ENCODE results near the gene BDKRB2. TPM values are rescaled to one million over a fixed set of nuclear protein-coding genes. Genes with fewer than 3 reads are reported as not detected.

BDKRB2 gene
- total RNA-seq, 6 experiments from 2014 or later: 5.8 to 11.2 (median 9.1) TPM

GRCh38 chr14:96164861-96165490 lies 39.7 kb upstream of the BDKRB2 start:
- TF ChIP-seq CTCF (IDR thresholded peaks at IDR 0.05): no peak
- no peaks in the 10 kb centered on the region for H3K36me3 Mint-ChIP-seq (ENCODE audit: low read depth)
- H3K27me3 Mint-ChIP-seq (ENCODE audit: insufficient read depth): peaks cover 3% of the 10 kb centered on the region; the same call in 1 of the 2 replicates
- no peak for DNase-seq
- H3K4me3 Mint-ChIP-seq: no peak overlapping the region
- no peaks in the 10 kb centered on the region for H3K9me3 Mint-ChIP-seq
- H3K27ac Mint-ChIP-seq: no peak overlapping the region
- peaks cover 64% of the 10 kb centered on the region for H3K4me1 Mint-ChIP-seq (ENCODE audit: low read depth)

DNA sequence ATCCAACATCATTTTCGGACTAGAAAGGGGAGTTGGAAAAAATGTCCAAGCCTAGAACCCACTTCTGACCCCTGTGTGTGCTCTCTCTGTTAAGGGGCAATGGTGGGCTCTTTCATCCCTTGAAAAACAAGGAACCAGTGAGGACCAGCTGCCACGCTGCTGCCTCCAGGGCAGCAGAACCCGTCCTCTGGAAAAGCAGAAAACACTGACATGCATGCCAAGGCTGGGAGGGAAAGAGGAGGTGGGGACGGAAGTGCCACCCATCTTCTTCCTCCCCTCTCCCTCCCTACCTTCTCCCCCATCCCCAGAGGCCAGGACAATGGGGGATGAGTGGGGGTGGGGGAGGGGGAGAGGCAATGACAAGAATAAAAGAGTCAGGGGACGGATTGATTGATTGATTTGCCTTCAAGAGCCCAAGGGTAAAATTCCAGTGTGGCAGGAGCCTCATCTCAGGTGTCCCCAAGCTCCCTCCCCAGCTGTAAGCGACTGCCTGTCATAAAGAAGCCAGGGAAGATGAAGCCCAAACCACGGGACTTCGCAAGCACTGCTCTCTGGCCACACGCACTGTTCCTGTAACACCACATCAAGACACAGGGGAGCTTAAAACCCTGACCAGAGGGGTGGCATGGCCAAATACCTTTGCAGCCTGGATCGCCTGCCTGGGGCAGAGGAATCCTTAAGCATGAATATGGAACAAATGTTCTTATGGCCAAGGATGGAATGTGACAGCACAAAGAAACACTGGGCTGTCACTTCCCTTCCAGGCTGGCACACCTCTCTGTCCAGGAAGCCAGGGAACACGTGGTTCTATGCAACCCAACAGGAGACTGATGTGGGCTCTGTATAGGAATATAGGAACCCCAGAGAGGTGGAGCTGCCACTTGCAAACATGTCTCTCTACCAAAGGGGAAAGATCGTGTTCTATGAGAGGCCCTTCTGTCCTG lies 38.9 kb upstream of the BDKRB2 start:
- Mint-ChIP-seq H3K27me3 (ENCODE audit: insufficient read depth) (peaks cover 7% of the 10 kb centered on the region; the same call in 1 of the 2 replicates), H3K9me3 (no peaks in the 10 kb centered on the region), H3K27ac (peak overlapping the region; percentile 77; the same call in 1 of the 2 replicates), H3K36me3 (ENCODE audit: low read depth) (no peaks in the 10 kb centered on the region), H3K4me3 (no peak overlapping the region), H3K4me1 (ENCODE audit: low read depth) (peaks cover 64% of the 10 kb centered on the region)
- no peak for DNase-seq
- no peak for TF ChIP-seq CTCF (IDR thresholded peaks at IDR 0.05)

- no peak for TF ChIP-seq CTCF (IDR thresholded peaks at IDR 0.05)
- Mint-ChIP-seq H3K4me1 (ENCODE audit: low read depth) (peaks cover 63% of the 10 kb centered on the region), H3K4me3 (no peak overlapping the region), H3K9me3 (no peaks in the 10 kb centered on the region), H3K27ac (peak overlapping the region; percentile 77), H3K36me3 (ENCODE audit: low read depth) (no peaks in the 10 kb centered on the region), H3K27me3 (ENCODE audit: insufficient read depth) (peaks cover 7% of the 10 kb centered on the region; the same call in 1 of the 2 replicates)
- DNase-seq: no peak
Observed at GRCh38 chr14:96166461-96167223, 38.0 kb upstream of the BDKRB2 start.

GRCh38 chr14:96167224-96168148 lies 37.2 kb upstream of the BDKRB2 start:
- peak; percentile 90 for DNase-seq
- Mint-ChIP-seq H3K9me3 (no peaks in the 10 kb centered on the region), H3K27ac (peak overlapping the region; percentile 77), H3K4me3 (no peak overlapping the region; the same call in 1 of the 2 replicates), H3K27me3 (ENCODE audit: insufficient read depth) (peaks cover 11% of the 10 kb centered on the region), H3K4me1 (ENCODE audit: low read depth) (peaks cover 54% of the 10 kb centered on the region), H3K36me3 (ENCODE audit: low read depth) (no peaks in the 10 kb centered on the region)
- no peak for TF ChIP-seq CTCF (IDR thresholded peaks at IDR 0.05)
